DOHH2 (cell line): ENCODE measurements around the gene H1-8.

ENCODE experiments used
- H3F3A ChIP-seq: fragments of 200-600 bp; sonication (generic), shearing (Covaris generic); 2 replicates; pipeline ENCODE4 v1.6.0; 2016; ENCODE audit warnings: antibody characterized with exemption, mild to moderate bottlenecking; ENCODE audit not compliant: control insufficient read depth, insufficient read depth
- H3K27ac ChIP-seq: fragments of 200-600 bp; sonication (generic); 2 replicates; pipeline ENCODE4 v1.5.1; 2014; ENCODE audit warnings: low read depth, mild to moderate bottlenecking, low read length, moderate library complexity
- H3K27me3 ChIP-seq: fragments of 200-600 bp; sonication (generic); 2 replicates; pipeline ENCODE4 v1.6.1; 2014; ENCODE audit warnings: mild to moderate bottlenecking, low read length, mixed read lengths; ENCODE audit not compliant: control insufficient read depth
- H3K36me3 ChIP-seq: fragments of 200-600 bp; sonication (generic); 2 replicates; pipeline ENCODE4 v1.6.1; 2014; ENCODE audit warnings: mild to moderate bottlenecking, low read length, moderate library complexity, mixed read lengths; ENCODE audit not compliant: control insufficient read depth
- H3K4me1 ChIP-seq: fragments of 200-600 bp; sonication (generic); 2 replicates; pipeline ENCODE4 v1.6.1; 2014; ENCODE audit warnings: mild to moderate bottlenecking, low read length, mixed read lengths; ENCODE audit not compliant: control insufficient read depth
- H3K4me2 ChIP-seq: fragments of 200-600 bp; sonication (generic); 2 replicates; pipeline ENCODE4 v1.6.0; 2014; ENCODE audit warnings: mild to moderate bottlenecking, low read length, moderate library complexity
- H3K4me3 ChIP-seq: fragments of 200-600 bp; sonication (generic); 2 replicates; pipeline ENCODE4 v1.5.1; 2014; ENCODE audit warnings: mild to moderate bottlenecking, low read length, mixed read lengths
- H3K79me2 ChIP-seq: fragments of 200-600 bp; sonication (generic); 2 replicates; pipeline ENCODE4 v1.6.1; 2014; ENCODE audit warnings: mild to moderate bottlenecking, low read length, mixed read lengths; ENCODE audit not compliant: control insufficient read depth
- H3K9me2 ChIP-seq: fragments of 200-600 bp; sonication (generic); replicated peaks from 2 replicates; pipeline ENCODE4 v1.6.1; 2014; ENCODE audit warnings: mild to moderate bottlenecking, low read length, mixed read lengths; ENCODE audit not compliant: control insufficient read depth
- H3K9me3 ChIP-seq: fragments of 200-600 bp; sonication (generic); 2 replicates; pipeline ENCODE4 v1.6.1; 2014; ENCODE audit warnings: antibody characterized with exemption, low read length, mixed read lengths; ENCODE audit not compliant: control insufficient read depth, insufficient read depth
- H4K20me1 ChIP-seq: fragments of 200-600 bp; sonication (generic); 2 replicates; pipeline ENCODE4 v1.6.0; 2014; ENCODE audit warnings: low read depth, mild to moderate bottlenecking, antibody characterized with exemption, low read length, moderate library complexity; ENCODE audit not compliant: control insufficient read depth, insufficient read depth
- EZH2phosphoT487 ChIP-seq: fragments of 200-600 bp; sonication (generic); IDR thresholded peaks from 2 replicates; pipeline ENCODE4 v1.6.1; 2017; ENCODE audit warnings: borderline replicate concordance, mild to moderate bottlenecking, antibody characterized with exemption, low read length, moderate library complexity, mixed read lengths
- TF ChIP-seq, protein P1 (sequence below): fragments of 200-600 bp; sonication (generic); IDR thresholded peaks from one replicate; pipeline ENCODE4 v1.5.1; 2014; ENCODE audit warnings: antibody characterized with exemption, mild to moderate bottlenecking, low read depth, low read length; ENCODE audit not compliant: poor library complexity, severe bottlenecking

The H1-8 gene

GRCh38 chr3:129553171-129553570 is 10.2 kb downstream of the H1-8 start:
- no peaks in the 10 kb centered on the region for H3K9me2 ChIP-seq
- TF ChIP-seq EZH2phosphoT487: no peak
- TF ChIP-seq, protein P1, sequence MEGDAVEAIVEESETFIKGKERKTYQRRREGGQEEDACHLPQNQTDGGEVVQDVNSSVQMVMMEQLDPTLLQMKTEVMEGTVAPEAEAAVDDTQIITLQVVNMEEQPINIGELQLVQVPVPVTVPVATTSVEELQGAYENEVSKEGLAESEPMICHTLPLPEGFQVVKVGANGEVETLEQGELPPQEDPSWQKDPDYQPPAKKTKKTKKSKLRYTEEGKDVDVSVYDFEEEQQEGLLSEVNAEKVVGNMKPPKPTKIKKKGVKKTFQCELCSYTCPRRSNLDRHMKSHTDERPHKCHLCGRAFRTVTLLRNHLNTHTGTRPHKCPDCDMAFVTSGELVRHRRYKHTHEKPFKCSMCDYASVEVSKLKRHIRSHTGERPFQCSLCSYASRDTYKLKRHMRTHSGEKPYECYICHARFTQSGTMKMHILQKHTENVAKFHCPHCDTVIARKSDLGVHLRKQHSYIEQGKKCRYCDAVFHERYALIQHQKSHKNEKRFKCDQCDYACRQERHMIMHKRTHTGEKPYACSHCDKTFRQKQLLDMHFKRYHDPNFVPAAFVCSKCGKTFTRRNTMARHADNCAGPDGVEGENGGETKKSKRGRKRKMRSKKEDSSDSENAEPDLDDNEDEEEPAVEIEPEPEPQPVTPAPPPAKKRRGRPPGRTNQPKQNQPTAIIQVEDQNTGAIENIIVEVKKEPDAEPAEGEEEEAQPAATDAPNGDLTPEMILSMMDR: no peak
- no peak overlapping the region for H3K4me2 ChIP-seq
- H4K20me1 ChIP-seq: no peaks in the 10 kb centered on the region
- H3K27me3 ChIP-seq: peaks cover 4% of the 10 kb centered on the region; the same call in 1 of the 2 replicates
- no peaks in the 10 kb centered on the region for H3K9me3 ChIP-seq
- no peak overlapping the region for H3K27ac ChIP-seq
- no peak overlapping the region for H3K4me3 ChIP-seq
- H3K4me1 ChIP-seq: no peaks in the 10 kb centered on the region; the same call in 1 of the 2 replicates
- H3K79me2 ChIP-seq: no peaks in the 10 kb centered on the region
- H3K36me3 ChIP-seq: no peaks in the 10 kb centered on the region
- H3F3A ChIP-seq: no peaks in the 10 kb centered on the region

DNA sequence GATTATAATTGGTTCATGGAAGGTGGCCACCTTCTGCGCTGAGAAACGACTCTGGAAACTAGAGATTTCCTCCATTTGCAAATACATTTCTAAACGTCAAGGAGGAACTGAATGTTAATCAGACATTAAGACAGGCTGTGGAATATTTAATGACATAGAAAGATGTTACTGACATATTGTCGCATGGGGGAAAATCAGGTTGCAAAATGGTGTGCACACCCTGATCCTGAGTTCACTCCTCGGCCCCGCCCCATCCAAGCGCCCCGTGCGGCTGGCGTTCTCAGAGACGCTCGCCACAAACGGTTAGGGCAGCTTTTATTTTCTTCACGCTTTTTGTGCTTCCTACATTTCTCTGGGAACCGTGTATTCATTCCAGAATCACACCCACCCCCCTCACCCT is 10.7 kb downstream of the H1-8 start:
- no peaks in the 10 kb centered on the region for H3K9me2 ChIP-seq

GRCh38 chr3:129554356-129555152 is 11.6 kb downstream of the H1-8 start:
- Histone ChIP-seq H3K27ac (no peak overlapping the region), H3K27me3 (peaks cover 4% of the 10 kb centered on the region; the same call in 1 of the 2 replicates), H3K4me2 (no peak overlapping the region)

More for the DNA sequence above, 10.7 kb downstream of the H1-8 start:
- no peak overlapping the region for H3K4me3 ChIP-seq
- H3F3A ChIP-seq: no peaks in the 10 kb centered on the region
- TF ChIP-seq, protein P1: no peak
- no peak for TF ChIP-seq EZH2phosphoT487
- H3K27me3 ChIP-seq: peaks cover 4% of the 10 kb centered on the region; the same call in 1 of the 2 replicates
- H3K27ac ChIP-seq: no peak overlapping the region
- H3K4me1 ChIP-seq: peaks cover 5% of the 10 kb centered on the region
- no peak overlapping the region for H3K4me2 ChIP-seq
- H3K36me3 ChIP-seq: no peaks in the 10 kb centered on the region
- H4K20me1 ChIP-seq: no peaks in the 10 kb centered on the region
- no peaks in the 10 kb centered on the region for H3K79me2 ChIP-seq
- H3K9me3 ChIP-seq: no peaks in the 10 kb centered on the region

More at GRCh38 chr3:129554356-129555152, 11.6 kb downstream of the H1-8 start:
- no peak overlapping the region for H3K4me3 ChIP-seq
- H3K79me2 ChIP-seq: no peaks in the 10 kb centered on the region
- no peaks in the 10 kb centered on the region for H3K9me2 ChIP-seq
- TF ChIP-seq, protein P1: no peak
- no peak for TF ChIP-seq EZH2phosphoT487
- H3F3A ChIP-seq: no peaks in the 10 kb centered on the region
- no peaks in the 10 kb centered on the region for H3K36me3 ChIP-seq
- H3K4me1 ChIP-seq: peaks cover 14% of the 10 kb centered on the region
- H3K9me3 ChIP-seq: no peaks in the 10 kb centered on the region
- H4K20me1 ChIP-seq: no peaks in the 10 kb centered on the region
